Panc1 (cell line): Measurements from ENCODE around the gene RADIL.

Experiments used
- POLR2AphosphoS5 ChIP-seq: IDR thresholded peaks from 2 replicates; pipeline ENCODE4 v1.6.1; 2012; ENCODE audit warnings: mild to moderate bottlenecking, low read depth, low read length, moderate library complexity
- SIN3A ChIP-seq: IDR thresholded peaks from 2 replicates; pipeline ENCODE4 v1.6.1; 2012; ENCODE audit warnings: low read depth, mild to moderate bottlenecking, low read length, moderate library complexity, borderline replicate concordance; ENCODE audit not compliant: insufficient read depth
- TF ChIP-seq, protein P1 (sequence below): fragments of 450-650 bp; IDR thresholded peaks from 2 replicates; pipeline ENCODE4 v1.5.1; 2017; ENCODE audit warnings: mild to moderate bottlenecking

DNA sequence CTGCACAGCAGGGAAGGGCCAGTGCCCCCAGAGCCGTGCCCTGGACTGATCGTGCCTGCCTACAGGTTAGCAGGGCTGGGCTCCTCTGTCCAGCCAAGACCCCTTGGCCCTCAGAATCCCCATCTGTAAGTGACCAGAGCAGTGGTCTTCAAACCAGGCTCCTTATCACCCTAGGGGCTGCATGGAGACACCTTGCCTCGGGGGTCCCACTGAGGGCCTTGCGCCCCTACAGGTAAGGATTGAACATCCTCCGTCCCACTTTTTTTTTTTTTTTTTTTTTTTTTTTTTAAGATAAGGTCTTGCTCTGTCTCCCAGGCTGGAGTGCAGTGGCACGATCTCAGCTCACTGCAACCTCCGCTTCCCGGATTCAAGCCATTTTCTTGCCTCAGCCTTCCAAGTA, 32.6 kb upstream of the RADIL start:
- no peak for TF ChIP-seq SIN3A
- TF ChIP-seq, protein P1, sequence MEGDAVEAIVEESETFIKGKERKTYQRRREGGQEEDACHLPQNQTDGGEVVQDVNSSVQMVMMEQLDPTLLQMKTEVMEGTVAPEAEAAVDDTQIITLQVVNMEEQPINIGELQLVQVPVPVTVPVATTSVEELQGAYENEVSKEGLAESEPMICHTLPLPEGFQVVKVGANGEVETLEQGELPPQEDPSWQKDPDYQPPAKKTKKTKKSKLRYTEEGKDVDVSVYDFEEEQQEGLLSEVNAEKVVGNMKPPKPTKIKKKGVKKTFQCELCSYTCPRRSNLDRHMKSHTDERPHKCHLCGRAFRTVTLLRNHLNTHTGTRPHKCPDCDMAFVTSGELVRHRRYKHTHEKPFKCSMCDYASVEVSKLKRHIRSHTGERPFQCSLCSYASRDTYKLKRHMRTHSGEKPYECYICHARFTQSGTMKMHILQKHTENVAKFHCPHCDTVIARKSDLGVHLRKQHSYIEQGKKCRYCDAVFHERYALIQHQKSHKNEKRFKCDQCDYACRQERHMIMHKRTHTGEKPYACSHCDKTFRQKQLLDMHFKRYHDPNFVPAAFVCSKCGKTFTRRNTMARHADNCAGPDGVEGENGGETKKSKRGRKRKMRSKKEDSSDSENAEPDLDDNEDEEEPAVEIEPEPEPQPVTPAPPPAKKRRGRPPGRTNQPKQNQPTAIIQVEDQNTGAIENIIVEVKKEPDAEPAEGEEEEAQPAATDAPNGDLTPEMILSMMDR: no peak
- TF ChIP-seq POLR2AphosphoS5: no peak
